Omental fat pad (tissue), 4 donors: ENCODE measurements around the gene GLI3. TPM values are rescaled to one million over a fixed set of nuclear protein-coding genes. Genes with fewer than 3 reads are reported as not detected.

Experiments used
- ATAC-seq: fragments of 150-250 bp; one replicate; pipeline ENCODE4 v1.9.1; 2016; ENCODE audit warnings: mild to moderate bottlenecking, moderate library complexity; ENCODE audit not compliant: low FRiP score
- DNase-seq: peaks from one replicate; pipeline ENCODE4 v3.0.0-alpha.2; 2019; ENCODE audit warnings: low spot score
- total RNA-seq, 4 donors: library from RNA; depleted of rRNA; stranded (reverse); fragments of >200 nt; gene quantifications; one replicate each; pipeline ENCODE4 v1.1.0, GENCODE V29; 2016
- TF ChIP-seq, protein P1 (sequence below), 3 donors: fragments of 450-650 bp; IDR thresholded peaks; one replicate each; pipeline ENCODE4 v1.5.1; 2016 to 2017; ENCODE audit warnings: antibody characterized with exemption in 3 of 3, mild to moderate bottlenecking in 3 of 3, moderate library complexity in 2 of 3

GLI3 gene
- total RNA-seq, 4 donors from 2014 or later, result 10.0 to 19.2 (median 14.6) TPM

- TF ChIP-seq, protein P1, sequence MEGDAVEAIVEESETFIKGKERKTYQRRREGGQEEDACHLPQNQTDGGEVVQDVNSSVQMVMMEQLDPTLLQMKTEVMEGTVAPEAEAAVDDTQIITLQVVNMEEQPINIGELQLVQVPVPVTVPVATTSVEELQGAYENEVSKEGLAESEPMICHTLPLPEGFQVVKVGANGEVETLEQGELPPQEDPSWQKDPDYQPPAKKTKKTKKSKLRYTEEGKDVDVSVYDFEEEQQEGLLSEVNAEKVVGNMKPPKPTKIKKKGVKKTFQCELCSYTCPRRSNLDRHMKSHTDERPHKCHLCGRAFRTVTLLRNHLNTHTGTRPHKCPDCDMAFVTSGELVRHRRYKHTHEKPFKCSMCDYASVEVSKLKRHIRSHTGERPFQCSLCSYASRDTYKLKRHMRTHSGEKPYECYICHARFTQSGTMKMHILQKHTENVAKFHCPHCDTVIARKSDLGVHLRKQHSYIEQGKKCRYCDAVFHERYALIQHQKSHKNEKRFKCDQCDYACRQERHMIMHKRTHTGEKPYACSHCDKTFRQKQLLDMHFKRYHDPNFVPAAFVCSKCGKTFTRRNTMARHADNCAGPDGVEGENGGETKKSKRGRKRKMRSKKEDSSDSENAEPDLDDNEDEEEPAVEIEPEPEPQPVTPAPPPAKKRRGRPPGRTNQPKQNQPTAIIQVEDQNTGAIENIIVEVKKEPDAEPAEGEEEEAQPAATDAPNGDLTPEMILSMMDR (IDR thresholded peaks at IDR 0.05), result no peak
- DNase-seq (no peak), ATAC-seq (no peak)
These were observed 242.8 kb downstream of the GLI3 start for GRCh38 chr7:41994036-41994745.

DNA sequence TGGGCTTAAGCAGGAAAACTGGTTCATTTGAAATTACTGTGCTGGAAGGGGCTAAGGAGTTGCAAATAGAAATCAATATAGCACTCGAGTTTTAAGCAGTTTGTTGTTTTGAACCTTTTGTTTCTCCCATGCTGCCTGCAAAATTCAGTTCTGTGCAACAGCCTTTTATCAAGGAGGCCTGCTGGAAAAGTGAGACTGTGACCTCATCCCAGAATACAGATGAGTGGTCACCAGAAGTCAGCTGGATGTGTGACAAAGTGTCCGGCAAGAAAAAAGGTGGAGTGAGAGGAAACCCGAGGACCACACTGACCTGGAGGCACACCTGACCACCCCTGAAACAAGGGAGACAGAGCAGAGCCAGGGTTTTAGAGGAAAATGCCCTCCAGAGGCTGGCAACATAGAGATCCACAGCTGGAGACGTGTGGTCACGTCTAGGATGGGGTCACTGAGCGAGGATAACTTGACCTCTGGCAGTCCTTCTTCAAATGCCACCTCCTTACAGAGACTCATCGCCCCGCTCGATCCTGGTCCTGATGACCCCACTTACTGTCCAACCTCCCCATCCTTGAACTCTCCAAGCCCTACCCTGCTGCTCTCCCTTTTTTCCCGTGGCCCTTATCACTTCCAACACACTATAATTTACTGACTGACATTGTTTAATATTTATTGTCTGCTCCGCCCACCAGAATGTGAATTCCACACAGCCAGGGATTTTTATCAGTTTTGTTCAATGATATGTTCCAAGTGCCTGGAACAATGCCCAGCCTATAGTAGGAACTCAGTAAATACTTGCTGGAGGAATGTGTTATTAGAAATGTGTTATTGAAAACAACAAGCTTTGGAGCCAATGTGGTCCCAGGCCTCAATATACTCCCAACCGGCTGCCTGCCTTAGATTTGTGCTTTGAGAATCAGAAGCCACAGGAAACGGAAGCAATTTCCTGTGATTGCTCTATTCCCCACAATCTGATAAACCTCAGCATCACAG lies 243.8 kb downstream of the GLI3 start:
- DNase-seq (no peak), ATAC-seq (no peak)
- TF ChIP-seq, protein P1 (IDR thresholded peaks at IDR 0.05), result no peak

DNA sequence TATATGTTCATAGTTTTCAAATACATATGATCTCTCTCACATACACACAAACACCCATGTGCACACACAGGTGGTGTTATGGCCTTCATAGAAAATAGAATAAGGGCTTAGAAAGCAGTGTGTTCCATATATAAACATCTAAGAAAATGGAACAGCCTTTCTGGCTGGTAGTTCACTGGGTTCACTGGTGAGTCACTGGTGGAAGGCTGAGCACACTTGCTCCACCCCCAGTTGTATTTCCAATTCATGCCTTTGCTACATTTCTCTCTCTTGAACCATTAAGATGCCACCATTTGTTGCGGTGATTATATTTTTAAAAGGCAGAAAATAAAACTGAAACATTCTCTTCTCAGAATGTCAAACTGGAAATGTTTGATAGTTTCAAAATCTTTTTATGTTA lies 252.1 kb downstream of the GLI3 start:
- no peak for ATAC-seq
- TF ChIP-seq, protein P1 (IDR thresholded peaks at IDR 0.05), result no peak
- DNase-seq, result no peak

DNA sequence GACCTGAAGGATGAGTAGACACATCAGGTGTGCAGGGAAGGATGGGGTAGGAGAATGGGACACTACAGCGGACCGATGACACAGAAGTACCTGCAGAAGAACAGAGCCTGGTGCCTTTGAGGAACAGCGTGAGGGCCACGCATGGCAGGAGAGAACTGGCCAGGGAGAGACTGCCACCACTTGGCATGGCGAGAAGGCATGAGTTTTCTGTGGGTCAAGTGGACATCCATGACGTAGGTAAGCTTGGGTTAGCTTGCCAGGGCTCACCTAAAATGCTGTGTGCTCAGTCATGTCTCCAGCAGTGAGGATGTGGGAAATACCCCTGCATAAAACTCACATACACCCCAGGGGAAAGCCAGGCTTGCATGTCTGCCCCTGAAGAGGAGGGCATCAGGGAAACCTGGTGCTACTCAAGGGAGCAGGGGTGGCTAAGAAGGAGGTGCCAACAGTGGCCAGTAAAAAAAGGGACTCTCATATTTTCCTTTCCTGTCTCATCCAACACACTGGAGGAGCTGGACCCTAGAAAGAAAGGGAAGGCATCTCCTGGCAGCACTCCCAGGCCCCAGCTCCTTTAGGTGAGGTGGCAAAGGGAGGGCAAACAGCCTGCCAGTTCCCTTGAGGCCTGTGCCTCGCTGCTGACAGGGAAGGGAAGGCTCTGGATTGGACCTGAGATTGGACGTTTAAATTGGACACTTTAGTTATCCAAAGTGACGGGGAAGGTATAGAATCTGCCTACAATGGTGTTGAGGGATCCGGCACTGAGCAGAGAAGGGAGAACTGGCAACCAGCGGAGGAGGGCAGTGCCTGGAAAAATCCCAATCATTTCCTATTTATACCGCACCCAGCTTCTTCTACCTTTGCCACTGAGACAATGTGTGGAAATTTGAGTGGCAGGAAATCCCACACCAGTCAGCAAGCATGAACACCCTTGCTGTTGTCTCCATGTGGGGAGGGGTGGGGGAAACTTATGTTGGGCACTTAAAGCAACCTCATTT lies 255.7 kb downstream of the GLI3 start:
- ATAC-seq, result no peak
- DNase-seq, result no peak
- TF ChIP-seq, protein P1 (IDR thresholded peaks at IDR 0.05), result no peak

DNA sequence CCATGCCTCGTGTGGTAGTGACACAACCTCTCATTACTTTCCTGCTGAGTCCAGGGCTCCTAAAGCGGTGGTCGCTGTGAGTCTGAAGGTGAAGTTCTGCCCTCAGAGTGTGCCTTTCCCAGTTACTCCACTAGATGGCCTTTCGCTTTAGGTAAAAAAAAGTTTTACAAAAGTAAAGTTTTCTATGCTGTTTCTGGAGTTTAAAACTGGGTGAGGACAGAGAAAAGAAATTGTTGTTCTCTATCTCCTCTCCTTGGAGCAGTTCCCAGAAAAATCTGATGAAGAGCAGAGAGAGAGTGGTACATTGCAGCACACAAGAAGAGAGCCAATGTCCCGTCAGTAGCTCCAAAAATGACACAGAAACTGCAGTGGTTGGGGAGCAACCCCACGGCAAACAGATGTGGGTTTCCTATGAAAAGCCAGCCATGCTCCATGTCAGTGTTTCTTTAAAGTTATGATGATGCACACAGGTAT lies 257.1 kb downstream of the GLI3 start:
- no peak for DNase-seq
- TF ChIP-seq, protein P1 (IDR thresholded peaks at IDR 0.05), result peak in 1 of 3 donors; percentile 22
- ATAC-seq, result peak; percentile 4

GRCh38 chr7:41978858-41979257 lies 258.2 kb downstream of the GLI3 start:
- ATAC-seq, result no peak
- TF ChIP-seq, protein P1 (IDR thresholded peaks at IDR 0.05), result no peak
- DNase-seq, result no peak
